Measurements from ENCODE around the gene AFMID. TPM values are rescaled to one million over a fixed set of nuclear protein-coding genes. Genes with fewer than 3 reads are reported as not detected.

Gene AFMID
- total RNA-seq, 1 donor from 2014 or later = 31.0 TPM

DNA sequence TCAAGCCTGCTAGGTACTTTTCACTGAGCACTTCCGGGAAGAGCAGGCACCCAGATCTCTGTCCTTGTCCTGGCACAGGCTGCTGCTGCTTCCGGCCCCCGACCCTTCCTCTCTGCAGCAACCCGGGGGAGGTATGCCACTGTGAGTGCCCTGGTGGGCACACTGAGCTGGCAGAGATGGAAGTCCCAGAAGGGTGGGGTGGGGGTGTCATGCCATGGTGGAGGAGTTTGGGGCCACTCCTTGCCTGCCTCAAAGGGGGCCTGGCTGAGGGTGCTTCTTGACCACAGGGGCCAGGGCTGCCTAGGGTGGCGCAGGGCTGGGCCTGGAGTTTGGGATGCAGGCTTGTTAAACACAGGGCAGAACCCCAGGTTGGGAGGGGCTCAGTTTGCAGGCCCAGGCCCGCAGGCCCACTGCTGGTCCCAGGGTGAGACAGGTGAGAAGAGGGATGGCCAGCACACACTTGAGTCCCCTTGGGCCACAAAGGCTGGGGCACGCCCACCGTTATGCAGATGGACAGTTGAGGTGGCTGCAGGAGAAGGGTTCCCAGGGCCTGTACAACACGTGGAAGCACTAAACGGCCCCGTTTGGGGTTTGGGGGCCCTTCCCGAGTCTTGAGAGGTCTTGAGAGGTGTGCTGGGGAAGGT, 53.0 kb downstream of the AFMID start:
- Mint-ChIP-seq H3K27me3 (no peaks in the 10 kb centered on the region), H3K36me3 (ENCODE audit: low read depth) (no peaks in the 10 kb centered on the region), H3K27ac (no peak overlapping the region), H3K9me3 (no peaks in the 10 kb centered on the region), H3K4me3 (no peak overlapping the region), H3K4me1 (no peaks in the 10 kb centered on the region)
- intact Hi-C loops (cut with micrococcal nuclease) = no loop called here
- DNase-seq = no peak

GRCh38 chr17:78240839-78241238, 53.7 kb downstream of the AFMID start:
- no peaks in the 10 kb centered on the region for H3K36me3 Mint-ChIP-seq (ENCODE audit: low read depth)
- H3K4me1 Mint-ChIP-seq = no peaks in the 10 kb centered on the region
- H3K9me3 Mint-ChIP-seq = no peaks in the 10 kb centered on the region
- H3K27me3 Mint-ChIP-seq = peaks cover 3% of the 10 kb centered on the region
- intact Hi-C loops (cut with micrococcal nuclease) = no loop called here
- H3K27ac Mint-ChIP-seq = no peak overlapping the region
- H3K4me3 Mint-ChIP-seq = no peak overlapping the region
- DNase-seq = no peak

DNA sequence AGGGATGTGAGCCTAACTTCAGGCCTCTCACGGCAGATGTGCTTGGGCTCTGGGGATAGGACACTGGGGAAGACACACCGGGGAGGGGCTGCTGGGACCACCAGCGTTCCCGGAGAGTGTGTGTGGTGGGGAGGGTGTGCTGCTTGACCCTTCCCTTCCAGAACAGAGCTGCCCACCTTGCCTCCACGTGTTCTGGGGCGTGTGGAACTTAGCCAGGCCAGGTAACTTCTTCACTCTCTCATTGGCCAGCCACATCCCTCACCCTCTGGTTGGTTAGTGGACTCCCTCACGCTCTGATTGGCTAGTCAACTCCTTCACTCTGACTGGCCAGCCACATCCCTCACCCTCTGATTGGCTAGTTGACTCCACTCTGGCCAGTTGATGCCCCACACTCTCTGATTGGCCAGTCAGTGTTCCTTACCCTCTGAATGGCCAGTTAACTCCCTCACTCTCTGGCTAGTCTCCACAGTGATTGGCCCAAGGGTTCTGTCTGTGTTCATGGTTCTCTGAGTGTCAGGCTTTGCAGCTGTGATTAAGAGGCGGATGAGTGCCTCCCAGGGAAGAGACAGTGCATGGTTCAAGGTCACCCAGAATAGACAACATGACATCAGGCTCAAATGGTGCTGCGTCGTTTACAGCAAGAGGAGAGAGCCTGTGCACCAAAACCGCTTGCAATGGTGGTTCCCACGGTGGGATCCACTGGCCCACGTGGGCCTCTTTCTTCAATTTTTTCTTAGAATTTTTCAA, 54.3 kb downstream of the AFMID start:
- Mint-ChIP-seq H3K36me3 (ENCODE audit: low read depth) (no peaks in the 10 kb centered on the region), H3K27me3 (peaks cover 3% of the 10 kb centered on the region), H3K9me3 (no peaks in the 10 kb centered on the region), H3K27ac (no peak overlapping the region), H3K4me1 (no peaks in the 10 kb centered on the region), H3K4me3 (no peak overlapping the region)
- intact Hi-C loops (cut with micrococcal nuclease) = no loop called here
- DNase-seq = no peak

DNA sequence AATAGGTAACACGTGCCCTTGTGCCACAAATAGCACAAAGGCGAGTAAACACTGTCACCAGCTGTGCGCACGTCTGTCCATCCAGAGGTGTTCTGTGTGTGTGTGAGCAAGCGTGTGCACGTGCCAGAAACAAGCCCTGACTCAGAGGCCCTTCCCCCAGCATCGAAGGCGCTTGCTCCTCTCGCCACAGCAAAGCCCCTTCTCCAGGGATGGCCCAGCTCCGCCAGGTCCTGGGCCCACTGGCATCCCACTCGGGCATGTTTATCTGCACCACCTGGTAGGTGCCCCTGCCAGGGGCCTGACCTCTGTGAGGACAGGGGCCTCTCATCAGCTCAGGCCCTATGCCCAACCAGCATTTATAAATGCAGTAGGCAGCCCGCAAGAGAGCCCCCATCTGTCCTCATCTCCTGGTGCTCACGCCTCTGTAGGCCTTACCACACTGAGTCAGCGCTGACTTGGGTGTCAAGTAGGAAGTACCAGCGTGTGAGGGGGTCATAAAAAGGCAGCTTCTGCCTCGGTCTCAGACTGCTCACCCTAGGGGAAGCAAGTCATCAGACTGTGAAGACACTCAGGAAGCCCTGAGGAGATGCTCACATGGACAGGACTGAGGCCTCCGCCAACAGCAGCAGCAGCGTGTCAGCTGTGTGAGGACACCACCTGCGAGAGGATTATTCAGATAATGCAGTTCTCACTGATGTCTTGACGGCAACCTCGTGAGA, 55.0 kb downstream of the AFMID start:
- Mint-ChIP-seq H3K4me1 (no peaks in the 10 kb centered on the region), H3K4me3 (no peak overlapping the region), H3K27me3 (peaks cover 3% of the 10 kb centered on the region), H3K9me3 (no peaks in the 10 kb centered on the region), H3K36me3 (ENCODE audit: low read depth) (no peaks in the 10 kb centered on the region), H3K27ac (no peak overlapping the region)
- DNase-seq = no peak
- intact Hi-C loops (cut with micrococcal nuclease) = no loop called here

DNA sequence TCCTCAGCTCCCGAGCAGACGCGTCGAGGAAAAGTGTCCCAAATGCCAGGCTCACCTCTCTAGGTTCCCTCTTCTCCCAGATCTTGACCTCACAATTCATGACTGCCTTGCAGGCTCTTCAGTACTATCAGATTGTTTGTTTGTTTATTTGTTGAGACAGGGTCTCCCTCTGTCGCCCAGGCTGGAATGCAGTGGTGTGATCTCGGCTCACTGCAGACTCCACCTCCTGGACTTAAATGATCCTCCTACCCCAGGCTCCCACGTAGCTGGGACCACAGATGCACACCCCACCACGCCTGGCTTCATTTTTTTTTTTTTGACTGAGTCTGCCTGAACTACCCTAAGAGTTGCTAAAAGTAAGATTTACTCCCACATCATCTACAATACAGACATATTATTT, 60.1 kb downstream of the AFMID start:
- Mint-ChIP-seq H3K9me3 (no peaks in the 10 kb centered on the region), H3K36me3 (ENCODE audit: low read depth) (no peaks in the 10 kb centered on the region), H3K4me3 (no peak overlapping the region), H3K27me3 (peaks cover 3% of the 10 kb centered on the region), H3K27ac (no peak overlapping the region), H3K4me1 (peaks cover 15% of the 10 kb centered on the region)
- DNase-seq = no peak
- intact Hi-C loops (cut with micrococcal nuclease) = no loop called here

GRCh38 chr17:78248051-78248914, 61.1 kb downstream of the AFMID start:
- DNase-seq = no peak
- Mint-ChIP-seq H3K4me3 (no peak overlapping the region), H3K4me1 (peaks cover 25% of the 10 kb centered on the region), H3K27me3 (peaks cover 3% of the 10 kb centered on the region), H3K9me3 (no peaks in the 10 kb centered on the region), H3K27ac (no peak overlapping the region), H3K36me3 (ENCODE audit: low read depth) (no peaks in the 10 kb centered on the region)
- intact Hi-C loops (cut with micrococcal nuclease) = no loop called here

- Mint-ChIP-seq H3K27ac (peak overlapping the region; percentile 29), H3K27me3 (peaks cover 3% of the 10 kb centered on the region), H3K4me1 (peaks cover 28% of the 10 kb centered on the region), H3K9me3 (no peaks in the 10 kb centered on the region), H3K36me3 (ENCODE audit: low read depth) (no peaks in the 10 kb centered on the region), H3K4me3 (no peak overlapping the region)
- intact Hi-C loops (cut with micrococcal nuclease) = no loop called here
- no peak for DNase-seq
Measured at GRCh38 chr17:78249074-78249817, 62.1 kb downstream of the AFMID start.

DNA sequence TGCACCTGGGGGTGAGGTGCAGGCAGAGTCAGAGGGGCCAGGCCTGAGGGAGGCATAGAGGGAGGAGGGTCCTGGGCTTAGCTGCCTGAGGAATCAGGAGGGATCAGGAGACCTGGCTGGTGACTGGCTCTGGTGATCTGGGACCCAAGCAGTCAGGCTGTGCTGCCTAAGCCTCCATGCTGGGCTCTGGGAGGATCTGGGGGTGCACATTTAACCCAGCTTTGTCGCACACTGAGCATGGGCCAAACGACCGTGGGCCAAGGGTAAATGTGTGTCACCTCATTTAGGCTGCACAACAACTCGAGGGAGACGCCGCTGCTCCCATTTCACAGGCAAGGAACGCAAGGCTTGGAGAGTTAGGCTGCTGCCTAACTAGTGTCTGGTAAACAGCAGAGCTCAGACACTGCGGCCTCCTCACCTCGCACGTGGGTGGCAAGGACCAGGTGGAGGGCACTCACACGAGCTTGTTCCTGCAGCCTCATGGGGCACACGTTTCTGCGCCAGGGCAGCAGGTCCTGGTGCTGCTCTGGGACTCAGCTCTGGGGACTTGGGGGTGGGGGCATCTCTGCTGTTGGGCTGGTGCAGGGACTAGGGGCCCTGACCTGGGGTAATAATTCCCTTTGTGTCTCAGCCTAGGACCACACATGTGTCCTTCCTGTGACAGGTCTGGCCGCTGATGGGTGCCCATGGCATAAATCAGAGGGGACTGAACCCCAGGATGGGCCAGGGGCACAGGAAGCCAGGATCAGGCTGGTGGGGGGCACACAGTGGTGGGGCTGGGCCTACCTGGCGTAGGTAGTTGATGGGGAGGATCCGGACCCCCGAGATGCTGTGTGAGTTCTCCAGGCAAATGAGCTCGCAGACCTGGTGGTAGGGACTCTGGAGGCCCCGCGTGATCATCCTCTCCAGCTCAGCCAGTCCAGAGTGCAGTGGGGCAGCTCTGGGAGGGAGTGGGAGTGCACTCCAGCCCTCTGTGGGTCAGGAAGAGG, 63.0 kb downstream of the AFMID start:
- intact Hi-C loops (cut with micrococcal nuclease) = loop anchor here (2.0 to 5.0 kb wide), 5 partner anchors 37 to 228 kb away; no protein-coding TSS in a partner anchor
- H3K4me1 Mint-ChIP-seq = peaks cover 32% of the 10 kb centered on the region

GRCh38 chr17:78250891-78251772, 64.0 kb downstream of the AFMID start:
- Mint-ChIP-seq H3K27ac (peak overlapping the region; percentile 84), H3K4me3 (peak overlapping the region; percentile 85)

More for the DNA sequence above, 63.0 kb downstream of the AFMID start:
- Mint-ChIP-seq H3K27me3 (peaks cover 3% of the 10 kb centered on the region), H3K4me3 (no peak overlapping the region), H3K27ac (peak overlapping the region; percentile 29), H3K9me3 (no peaks in the 10 kb centered on the region), H3K36me3 (ENCODE audit: low read depth) (no peaks in the 10 kb centered on the region)
- DNase-seq = no peak

DNA sequence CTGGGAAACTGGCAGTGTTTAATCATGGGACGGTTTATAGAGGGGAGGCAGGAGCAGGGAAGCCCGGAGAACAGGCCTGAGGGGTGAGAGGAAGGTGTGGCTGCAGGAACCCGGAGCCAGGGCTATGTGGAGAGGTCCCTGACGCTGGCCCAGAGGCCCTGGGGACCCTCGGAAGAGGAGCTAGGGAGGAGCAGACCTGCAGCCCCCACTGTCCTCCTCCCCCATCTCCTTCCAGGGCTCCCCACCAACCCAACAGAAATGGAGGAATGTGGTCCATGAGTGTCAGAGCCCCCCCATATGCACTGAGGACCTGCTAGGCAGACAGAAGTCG, 64.6 kb downstream of the AFMID start:
- no peak for DNase-seq
- H3K36me3 Mint-ChIP-seq (ENCODE audit: low read depth) = no peaks in the 10 kb centered on the region
- H3K27me3 Mint-ChIP-seq = no peaks in the 10 kb centered on the region
- peak overlapping the region; percentile 85 for H3K4me3 Mint-ChIP-seq
- no peaks in the 10 kb centered on the region for H3K9me3 Mint-ChIP-seq
- H3K27ac Mint-ChIP-seq = peak overlapping the region; percentile 84
- peaks cover 42% of the 10 kb centered on the region for H3K4me1 Mint-ChIP-seq
- intact Hi-C loops (cut with micrococcal nuclease) = loop anchor here (1.0 to 5.0 kb wide), 7 partner anchors 36 to 229 kb away; partner anchors contain the start of gene SOCS3

More at GRCh38 chr17:78250891-78251772, 64.0 kb downstream of the AFMID start:
- Mint-ChIP-seq H3K36me3 (ENCODE audit: low read depth) (no peaks in the 10 kb centered on the region), H3K27me3 (no peaks in the 10 kb centered on the region), H3K4me1 (peaks cover 40% of the 10 kb centered on the region), H3K9me3 (no peaks in the 10 kb centered on the region)
- intact Hi-C loops (cut with micrococcal nuclease) = loop anchor here (1.0 to 5.0 kb wide), 7 partner anchors 36 to 229 kb away; partner anchors contain the start of gene SOCS3
- DNase-seq = peak; percentile 96

DNA sequence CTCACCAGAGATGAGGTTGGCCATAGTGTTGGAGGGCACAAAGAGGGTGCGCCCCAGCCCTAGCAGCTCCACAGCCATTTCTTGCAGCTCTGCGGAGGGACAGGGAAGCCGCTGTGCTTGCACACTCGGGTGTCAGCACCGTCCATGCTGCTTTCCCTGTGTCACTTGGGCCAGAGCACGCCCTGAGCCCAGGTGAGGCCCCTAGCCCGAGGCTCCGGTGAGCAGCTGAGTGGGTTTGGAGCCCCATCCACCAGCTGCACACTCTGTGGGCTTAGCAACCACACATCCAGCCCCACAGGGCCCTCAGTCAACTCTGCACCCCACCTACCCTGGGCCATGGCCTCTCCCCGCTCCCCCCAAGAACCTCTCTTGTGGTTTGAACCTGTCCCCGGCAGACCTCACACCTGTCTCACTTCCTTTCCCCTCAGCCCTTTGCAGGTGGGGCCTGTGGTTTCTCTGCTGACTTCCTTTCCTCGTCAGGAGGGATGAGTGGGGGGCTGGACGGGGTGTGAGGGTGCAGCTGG, 65.0 kb downstream of the AFMID start:
- Mint-ChIP-seq H3K36me3 (ENCODE audit: low read depth) (no peaks in the 10 kb centered on the region), H3K27me3 (no peaks in the 10 kb centered on the region), H3K9me3 (no peaks in the 10 kb centered on the region), H3K27ac (peak overlapping the region; percentile 84), H3K4me3 (peak overlapping the region; percentile 85), H3K4me1 (peaks cover 44% of the 10 kb centered on the region)
- intact Hi-C loops (cut with micrococcal nuclease) = loop anchor here (5.0 kb wide), 4 partner anchors 35 to 230 kb away; no protein-coding TSS in a partner anchor
- peak; percentile 91 for DNase-seq

Data from activated CD4-positive, alpha-beta T cell treated with anti-CD3 and anti-CD28 coated beads, Interleukin-2, amount 10 ng/mL, durations not matched to agents 24 days and 14 days (primary cell).